GM12892 (cell line): ENCODE measurements around the gene WFIKKN2.

Source experiments
- POLR2A ChIP-seq: IDR thresholded peaks from 2 replicates; pipeline ENCODE4 v1.6.1; 2011; ENCODE audit warnings: low read depth, low read length, control low read depth
- TAF1 ChIP-seq: IDR thresholded peaks from 2 replicates; pipeline ENCODE4 v1.6.1; 2011; ENCODE audit warnings: low read depth, mild to moderate bottlenecking, control low read depth, low read length, borderline replicate concordance

DNA sequence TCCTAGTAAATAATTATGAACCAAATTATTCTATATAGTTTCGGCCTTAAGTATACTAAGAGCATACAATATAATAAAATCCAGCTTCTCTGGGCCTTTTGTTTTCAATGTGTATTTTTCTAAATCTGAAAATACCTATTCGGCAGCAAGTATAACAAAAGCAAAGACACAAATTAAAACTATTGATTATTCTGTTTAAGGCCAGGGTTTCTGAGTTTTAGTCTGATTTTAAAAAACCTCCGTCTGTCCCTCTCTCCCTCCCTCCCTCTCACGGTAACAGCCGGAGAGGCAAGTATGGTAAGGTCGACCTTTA lies 29.3 kb downstream of the WFIKKN2 start:
- no peak for TF ChIP-seq POLR2A
- no peak for TF ChIP-seq TAF1
